ENCODE measurements around the gene ATP9B. TPM values are rescaled to one million over a fixed set of nuclear protein-coding genes. Genes with fewer than 3 reads are reported as not detected.

Gene ATP9B
- polyA plus RNA-seq, 1 of the 3 experiments (the other 2 are of a cell fraction) = 11.2 TPM

- no peaks in the 10 kb centered on the region; the same call in 1 of the 2 replicates for H3K9me2 ChIP-seq
- H4K20me1 ChIP-seq (ENCODE audit: insufficient read depth) = no peaks in the 10 kb centered on the region
- WGBS (ENCODE audit: low lambda C conversion rate) = 92% methylated on average over 4 of the region's 4 CpGs
- no peaks in the 10 kb centered on the region for H3K4me1 ChIP-seq (ENCODE audit: control insufficient read depth in 1 of 2, insufficient read depth in 2 of 2, low read depth in 1 of 2, low read length in 1 of 2)
- H3K9ac ChIP-seq = no peak overlapping the region
- peaks cover 0 to 8% of the 10 kb centered on the region in 2 experiments for H3K36me3 ChIP-seq (replicated peaks in 1 of 2; ENCODE audit: control insufficient read depth in 1 of 2, insufficient read depth in 2 of 2, low read length in 1 of 2)
- H2AFZ ChIP-seq (ENCODE audit: low read depth) = no peak overlapping the region
- no peak for TF ChIP-seq EP300 (IDR thresholded peaks at IDR 0.05; ENCODE audit: borderline replicate concordance in 1 of 2, low read depth in 1 of 2, low read length in 1 of 2)
- no peak for TF ChIP-seq GABPA (IDR thresholded peaks at IDR 0.05; ENCODE audit: low read depth)
- TF ChIP-seq REST (IDR thresholded peaks at IDR 0.05; ENCODE audit: low read depth, low read length) = no peak
- no peak for TF ChIP-seq NRF1 (IDR thresholded peaks at IDR 0.05; ENCODE audit: low read depth, low read length)
- no peak for TF ChIP-seq RCOR1 (IDR thresholded peaks at IDR 0.05; ENCODE audit: low read length)
- TF ChIP-seq FOXM1 (IDR thresholded peaks at IDR 0.05; ENCODE audit: low read depth) = no peak
- TF ChIP-seq USF1 (IDR thresholded peaks at IDR 0.05; ENCODE audit: borderline replicate concordance, low read depth) = no peak
- no peak for TF ChIP-seq SMC3 (IDR thresholded peaks at IDR 0.05; ENCODE audit: low read depth, low read length)
- no peak for TF ChIP-seq ELF1 (IDR thresholded peaks at IDR 0.05)
- TF ChIP-seq FOXJ3 (CRISPR knock-in tag; IDR thresholded peaks at IDR 0.05) = no peak
- TF ChIP-seq POLR2AphosphoS5 (IDR thresholded peaks at IDR 0.05; ENCODE audit: low read depth, low read length) = no peak
- no peak for TF ChIP-seq PBX3 (IDR thresholded peaks at IDR 0.05)
- no peak for TF ChIP-seq ZBTB33 (IDR thresholded peaks at IDR 0.05; ENCODE audit: borderline replicate concordance, low read depth)
- H3K79me2 ChIP-seq (ENCODE audit: insufficient read depth) = no peaks in the 10 kb centered on the region
- no peaks in the 10 kb centered on the region for H3F3A ChIP-seq (replicated peaks; ENCODE audit: insufficient read depth)
- H3K4me2 ChIP-seq = no peak overlapping the region
- ChIA-PET CTCF (no interaction called here), POLR2A (no interaction called here)
- H3K27ac ChIP-seq (ENCODE audit: low read depth in 2 of 2, low read length in 1 of 2) = no peak overlapping the region
- no peaks in the 10 kb centered on the region for H3K9me3 ChIP-seq
- no peak overlapping the region for H3K4me3 ChIP-seq (ENCODE audit: low read depth in 2 of 2, low read length in 1 of 2)
- no peak for DNase-seq
- H3K27me3 ChIP-seq (ENCODE audit: insufficient read depth) = no peaks in the 10 kb centered on the region
Observed at GRCh38 chr18:79147014-79147413, 77.8 kb downstream of the ATP9B start.
